B cell (primary cell): Measurements from ENCODE around the gene FOXI1. TPM values are rescaled to one million over a fixed set of nuclear protein-coding genes. Genes with fewer than 3 reads are reported as not detected.

ENCODE experiments used
- ATAC-seq: fragments of 200-7000 bp; cut with Tn5 transposase; one replicate; pipeline ENCODE4 v1.10.0; 2021; ENCODE audit warnings: low read depth, mild to moderate bottlenecking, moderate number of reproducible peaks, moderate library complexity
- CTCF ChIA-PET: fragments of 350-600 bp; sonication (Branson Sonifier 250); formaldehyde crosslinking; loops from one replicate; lab custom pipeline; 2021; ENCODE audit warnings: antibody characterized with exemption, inconsistent platforms; lab: Charles Lee
- POLR2A ChIA-PET: fragments of 350-600 bp; sonication (Branson Sonifier 250); formaldehyde crosslinking; loops from one replicate; lab custom pipeline; 2021; ENCODE audit warnings: antibody characterized with exemption; lab: Charles Lee
- DNase-seq: peaks from one replicate; pipeline ENCODE4 v3.0.0; 2013
- H2AFZ ChIP-seq: 2 replicates; pipeline ENCODE4 v1.6.1; 2012; ENCODE audit warnings: mild to moderate bottlenecking, low read depth, low read length; ENCODE audit not compliant: insufficient read depth, poor library complexity, severe bottlenecking
- H3K27ac ChIP-seq, 2 donors: 1 replicate in 1 of 2; 2 replicates in 1 of 2; pipeline ENCODE4 v1.5.1; 2012 to 2013; ENCODE audit warnings: low read length in 2 of 2, mild to moderate bottlenecking in 2 of 2, moderate library complexity in 1 of 2
- H3K27me3 ChIP-seq, 4 experiments: fragments of 200-600 bp in 1 of 4; sonication (generic) in 1 of 4; replicated peaks in 1 of 4; 1 replicate in 2 of 4; 2 replicates in 2 of 4; pipeline versions ENCODE4 v1.6.1 to v1.7.0; 2013 to 2016; ENCODE audit warnings: low read length in 3 of 4, mild to moderate bottlenecking in 2 of 4, mixed read lengths in 1 of 4, moderate library complexity in 1 of 4; ENCODE audit not compliant: insufficient read depth in 4 of 4, control insufficient read depth in 3 of 4; ENCODE audit errors: control extremely low read depth in 1 of 4
- H3K36me3 ChIP-seq, 2 experiments: replicated peaks in 1 of 2; 1 replicate in 1 of 2; 2 replicates in 1 of 2; pipeline versions ENCODE4 v1.6.1 to v1.7.1; 2013; ENCODE audit warnings: low read length in 1 of 2; ENCODE audit not compliant: insufficient read depth in 2 of 2, control insufficient read depth in 1 of 2; ENCODE audit errors: control extremely low read depth in 1 of 2, extremely low read depth in 1 of 2
- H3K4me1 ChIP-seq, 2 donors: fragments of 200-600 bp in 1 of 2; sonication (generic) in 1 of 2; 1 replicate in 1 of 2; 2 replicates in 1 of 2; pipeline versions ENCODE4 v1.5.1 to v1.6.1; 2013 to 2017; ENCODE audit warnings: low read length in 2 of 2; ENCODE audit not compliant: control insufficient read depth in 2 of 2, insufficient read depth in 2 of 2
- H3K4me2 ChIP-seq: replicated peaks from 2 replicates; pipeline ENCODE3; 2012; ENCODE audit warnings: mild to moderate bottlenecking, low read depth, low read length; ENCODE audit not compliant: poor library complexity, severe bottlenecking
- H3K4me3 ChIP-seq, 5 experiments: fragments of 200-600 bp in 1 of 5; sonication (generic) in 1 of 5; 1 replicate in 3 of 5; 2 replicates in 2 of 5; pipeline versions ENCODE4 v1.5.1 to v1.7.0; 2011 to 2016; ENCODE audit warnings: low read length in 4 of 5, mild to moderate bottlenecking in 4 of 5, low read depth in 2 of 5, control low read depth in 1 of 5, moderate library complexity in 1 of 5; ENCODE audit not compliant: insufficient read depth in 1 of 5; ENCODE audit errors: control extremely low read depth in 1 of 5, extremely low read depth in 1 of 5
- H3K79me2 ChIP-seq: fragments of 200-600 bp; sonication (generic); one replicate; pipeline ENCODE4 v1.6.0; 2016; ENCODE audit warnings: low read length; ENCODE audit not compliant: control insufficient read depth, insufficient read depth
- H3K9ac ChIP-seq: fragments of 200-600 bp; sonication (generic); 2 replicates; pipeline ENCODE4 v1.6.1; 2017; ENCODE audit warnings: mild to moderate bottlenecking, low read length, moderate library complexity
- H3K9me3 ChIP-seq, 3 donors: one replicate each; pipeline versions ENCODE4 v1.6.1 to v1.7.1; 2013; ENCODE audit warnings: low read length in 2 of 3; ENCODE audit not compliant: control insufficient read depth in 2 of 3, insufficient read depth in 1 of 3; ENCODE audit errors: control extremely low read depth in 1 of 3
- H4K20me1 ChIP-seq: 2 replicates; pipeline ENCODE4 v1.6.0; 2012; ENCODE audit warnings: mild to moderate bottlenecking, low read length; ENCODE audit not compliant: insufficient read depth, control insufficient read depth, poor library complexity, severe bottlenecking
- H3K27ac Mint-ChIP-seq: one replicate; pipeline ENCODE4 v1.8.0; 2021; ENCODE audit warnings: mixed read lengths
- H3K27me3 Mint-ChIP-seq: one replicate; pipeline ENCODE4 v1.8.0; 2021; ENCODE audit warnings: mixed read lengths
- H3K4me1 Mint-ChIP-seq: one replicate; pipeline ENCODE4 v1.8.0; 2021; ENCODE audit warnings: mixed read lengths
- H3K4me3 Mint-ChIP-seq: one replicate; pipeline ENCODE4 v1.8.0; 2021; ENCODE audit warnings: mixed read lengths
- H3K9me3 Mint-ChIP-seq: one replicate; pipeline ENCODE4 v1.8.0; 2022; ENCODE audit warnings: mixed read lengths; ENCODE audit not compliant: insufficient read depth
- CTCF ChIP-seq: fragments of 200-600 bp; IDR thresholded peaks from one replicate; pipeline ENCODE4 v1.8.0; 2022; ENCODE audit warnings: antibody characterized with exemption, mild to moderate bottlenecking
- EZH2 ChIP-seq: IDR thresholded peaks from 2 replicates; pipeline ENCODE4 v1.6.1; 2012; ENCODE audit warnings: borderline replicate concordance, low read depth, mild to moderate bottlenecking, moderate library complexity, low read length; ENCODE audit not compliant: insufficient read depth, poor library complexity, severe bottlenecking
- WGBS: methylation state at CpG from one replicate; pipeline ENCODE4 v1.1.5; 2013; ENCODE audit warnings: missing lambda C conversion rate; ENCODE audit not compliant: insufficient coverage; 5-methylcytosine and 5-hydroxymethylcytosine counted together
- intact Hi-C: fragments of 100-400 bp; cut with micrococcal nuclease; formaldehyde crosslinking; loops from one replicate; pipeline ENCODE4 v1.10.0; 2022
- polyA plus RNA-seq: library from polyadenylated mRNA; depleted of rRNA; stranded (reverse); fragments of >200 nt; gene quantifications from 2 replicates; pipeline ENCODE4 v1.2.3, GENCODE V29; 2012
- total RNA-seq, 2 donors: library from RNA; stranded (reverse); fragments of 120-200 nt in 1 of 2; gene quantifications; 1 replicate in 1 of 2; 2 replicates in 1 of 2; pipeline versions ENCODE4 v1.2.3 to v1.2.4, GENCODE V29; 2013 to 2022

FOXI1 gene
- total and polyA plus RNA-seq, 2 donors (not counting 1 experiment from before 2014, with no cell fraction given): not detected

GRCh38 chr5:170109059-170110031 lies 3.6 kb downstream of the FOXI1 start:
- Histone ChIP-seq H3K9ac (no peak overlapping the region), H2AFZ (no peak overlapping the region), H3K27me3 (peaks cover 0 to 4% (median 1%) of the 10 kb centered on the region in 4 experiments), H3K36me3 (no peaks in the 10 kb centered on the region), H4K20me1 (no peaks in the 10 kb centered on the region), H3K4me1 (no peaks in the 10 kb centered on the region), H3K27ac (no peak overlapping the region), H3K9me3 (peaks cover 0 to 5% (median 0%) of the 10 kb centered on the region in 3 donors), H3K4me3 (no peak overlapping the region), H3K79me2 (no peaks in the 10 kb centered on the region), H3K4me2 (no peak overlapping the region)
- no peaks in the 10 kb centered on the region for H3K9me3 Mint-ChIP-seq
- no peak for DNase-seq
- no peak overlapping the region for H3K27ac Mint-ChIP-seq
- no peak overlapping the region for H3K4me3 Mint-ChIP-seq
- ChIA-PET POLR2A (no interaction called here), CTCF (no interaction called here)
- peaks cover 10% of the 10 kb centered on the region for H3K27me3 Mint-ChIP-seq
- 100% methylated on average over 1 of the region's 7 CpGs for WGBS
- TF ChIP-seq EZH2 (no peak), CTCF (no peak)
- ATAC-seq: no peak
- H3K4me1 Mint-ChIP-seq: no peaks in the 10 kb centered on the region
- intact Hi-C loops: no loop called here

GRCh38 chr5:170110403-170111087 lies 4.8 kb downstream of the FOXI1 start:
- POLR2A ChIA-PET: no interaction called here
- peaks cover 0 to 4% (median 1%) of the 10 kb centered on the region in 4 experiments for H3K27me3 ChIP-seq
- H2AFZ ChIP-seq: no peak overlapping the region
- no peaks in the 10 kb centered on the region for H3K36me3 ChIP-seq
- H3K4me1 Mint-ChIP-seq: no peaks in the 10 kb centered on the region
- H3K27ac ChIP-seq: no peak overlapping the region
- WGBS: 91% methylated on average over 2 of the region's 3 CpGs
- H3K9ac ChIP-seq: no peak overlapping the region
- no peak overlapping the region for H3K27ac Mint-ChIP-seq
- no peaks in the 10 kb centered on the region for H4K20me1 ChIP-seq
- H3K4me1 ChIP-seq: no peaks in the 10 kb centered on the region
- H3K9me3 ChIP-seq: no peaks in the 10 kb centered on the region
- peaks cover 5% of the 10 kb centered on the region for H3K27me3 Mint-ChIP-seq
- no peaks in the 10 kb centered on the region for H3K9me3 Mint-ChIP-seq
- intact Hi-C loops: no loop called here
- H3K4me3 Mint-ChIP-seq: no peak overlapping the region
- no peak overlapping the region for H3K4me2 ChIP-seq
- DNase-seq (no peak), ATAC-seq (no peak)
- CTCF ChIA-PET: no interaction called here
- no peaks in the 10 kb centered on the region for H3K79me2 ChIP-seq
- TF ChIP-seq EZH2 (no peak), CTCF (no peak)
- no peak overlapping the region for H3K4me3 ChIP-seq
